HG03139 (cell line): Measurements from ENCODE around the gene DNAH2.

Source experiments
- ATAC-seq: cut with Tn5 transposase; IDR thresholded peaks from one replicate; pipeline ENCODE4 v1.9.1; 2021; ENCODE audit not compliant: unreplicated experiment

DNAH2 gene

DNA sequence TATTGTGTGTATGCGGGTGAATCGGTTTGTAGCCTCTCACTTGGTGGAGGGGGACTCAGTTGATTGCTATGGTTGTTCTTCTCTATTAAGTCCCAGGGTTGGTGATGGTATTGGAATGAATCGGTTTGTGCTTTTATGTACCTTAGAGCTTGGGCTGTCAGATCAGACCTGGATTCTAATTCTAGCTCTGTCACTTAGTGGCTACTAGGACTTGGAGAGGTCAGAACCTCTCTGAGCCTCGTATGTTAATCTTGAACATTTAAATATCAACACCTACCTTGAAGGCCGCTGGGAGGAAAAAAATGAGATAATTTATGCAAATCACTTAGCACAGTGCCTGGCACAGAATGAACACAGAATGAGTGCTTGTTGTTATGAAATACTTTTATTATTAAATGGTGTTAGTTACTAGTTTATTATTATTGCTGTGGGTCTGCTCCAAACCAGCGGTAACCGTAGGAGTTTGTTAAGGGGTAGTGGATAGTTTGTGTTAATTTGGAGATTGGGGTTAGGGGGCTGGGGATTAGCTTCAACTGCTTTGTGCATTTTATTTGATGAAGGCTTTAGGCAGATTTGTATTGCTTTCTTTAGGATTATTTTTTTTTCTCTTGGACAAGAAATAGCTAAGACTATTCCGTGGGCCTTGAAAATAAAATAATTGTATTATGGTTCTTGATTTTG lies 120.0 kb downstream of the DNAH2 start:
- no peak for ATAC-seq

- no peak for ATAC-seq
These were observed 120.8 kb downstream of the DNAH2 start for GRCh38 chr17:7838090-7839075.

DNA sequence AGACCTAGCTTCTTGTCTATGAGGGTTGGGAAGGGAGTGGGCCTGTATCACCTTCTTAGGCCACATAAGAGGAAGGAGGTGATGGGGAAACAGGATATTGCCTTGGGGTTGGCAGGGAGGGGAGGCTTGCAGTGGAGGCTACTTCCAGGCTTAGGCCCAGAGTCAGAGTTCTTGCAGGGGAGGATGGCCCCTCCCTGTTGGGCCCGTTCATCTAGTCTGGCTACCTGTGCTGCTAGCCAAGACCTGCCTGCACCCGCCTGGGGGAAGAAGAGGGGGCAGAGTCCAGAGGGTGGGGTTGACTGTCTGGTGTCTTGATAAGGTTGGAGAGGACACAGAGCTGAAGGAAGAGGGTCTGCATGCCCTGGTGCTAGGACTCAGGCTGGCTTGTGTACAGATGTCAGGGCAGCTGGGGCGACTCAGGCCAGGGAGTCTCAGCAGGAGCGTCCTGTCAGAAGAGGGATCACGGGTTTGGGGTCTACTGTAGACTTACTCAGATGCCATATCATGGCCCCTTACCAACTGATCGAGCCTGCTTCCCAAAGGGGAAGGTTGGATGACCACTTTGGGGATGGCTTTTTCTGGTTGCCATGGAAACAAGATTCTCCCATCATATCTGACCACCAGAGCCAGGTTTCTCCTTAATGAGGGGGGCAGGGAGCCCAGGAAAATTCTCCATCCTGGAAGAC lies 121.8 kb downstream of the DNAH2 start:
- ATAC-seq: no peak

DNA sequence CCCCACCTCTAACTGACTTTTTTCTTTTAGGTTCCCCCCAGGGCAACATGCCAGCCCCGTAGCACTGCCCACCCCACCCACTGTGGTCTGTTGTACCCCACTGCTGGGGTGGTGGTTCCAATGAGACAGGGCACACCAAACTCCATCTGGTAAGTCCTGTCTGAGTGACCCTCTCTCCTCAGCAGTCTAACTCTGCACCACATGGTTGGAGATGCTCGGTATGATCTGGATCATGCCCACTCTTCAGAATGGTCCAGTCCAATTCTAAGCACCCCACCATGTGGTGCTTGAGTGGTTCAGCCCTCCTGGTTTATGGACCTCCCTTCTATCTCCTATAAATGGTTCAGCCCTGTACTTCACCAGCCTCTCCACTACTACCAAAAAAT lies 122.3 kb downstream of the DNAH2 start:
- no peak for ATAC-seq

DNA sequence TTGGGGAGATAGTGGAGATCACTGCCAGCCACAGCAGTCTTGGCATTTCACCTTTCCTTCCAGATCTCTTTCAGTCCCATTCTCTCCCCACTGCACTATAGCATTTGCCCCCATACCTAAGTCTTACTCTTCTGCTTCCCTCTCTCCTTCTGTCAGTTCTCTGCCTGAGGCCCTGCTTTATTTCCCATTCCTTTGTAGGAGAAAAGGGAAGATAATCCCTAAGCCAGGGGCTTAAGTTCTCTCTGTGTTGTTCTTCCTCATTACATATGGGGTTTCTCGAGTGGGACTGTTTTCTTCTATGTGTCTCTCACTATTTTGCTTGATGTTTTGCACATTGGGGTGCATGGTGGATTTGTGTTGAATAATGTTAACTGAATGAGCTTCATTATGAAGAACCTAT lies 122.9 kb downstream of the DNAH2 start:
- ATAC-seq: no peak

GRCh38 chr17:7840875-7841274 lies 123.3 kb downstream of the DNAH2 start:
- ATAC-seq: no peak

GRCh38 chr17:7841396-7841914 lies 123.9 kb downstream of the DNAH2 start:
- ATAC-seq: no peak

DNA sequence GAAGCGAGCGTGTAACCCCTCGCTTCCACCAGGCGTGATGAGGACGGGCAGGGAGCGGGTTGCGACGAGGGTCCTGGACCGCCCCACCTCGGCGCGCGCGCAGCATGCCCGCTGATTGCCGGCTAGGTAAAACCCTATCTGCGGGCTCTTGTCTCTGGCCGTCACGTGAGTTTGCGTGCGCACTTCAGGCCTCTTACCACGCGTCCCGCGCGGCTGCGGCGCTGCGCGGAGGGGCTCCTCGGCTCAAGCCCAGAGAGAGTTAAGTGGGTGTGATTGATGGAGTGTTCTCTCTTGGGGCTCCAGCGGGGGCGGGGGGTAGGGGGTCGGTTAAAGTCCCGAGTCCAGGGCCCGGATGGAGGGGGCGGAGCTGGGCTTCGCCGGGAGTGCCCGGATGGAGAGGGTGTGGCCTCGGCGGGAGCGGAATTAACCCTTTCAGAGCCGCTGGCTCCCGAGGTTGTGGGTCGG lies 124.4 kb downstream of the DNAH2 start:
- ATAC-seq: no peak

GRCh38 chr17:7842380-7843256 lies 125.1 kb downstream of the DNAH2 start:
- ATAC-seq: no peak

DNA sequence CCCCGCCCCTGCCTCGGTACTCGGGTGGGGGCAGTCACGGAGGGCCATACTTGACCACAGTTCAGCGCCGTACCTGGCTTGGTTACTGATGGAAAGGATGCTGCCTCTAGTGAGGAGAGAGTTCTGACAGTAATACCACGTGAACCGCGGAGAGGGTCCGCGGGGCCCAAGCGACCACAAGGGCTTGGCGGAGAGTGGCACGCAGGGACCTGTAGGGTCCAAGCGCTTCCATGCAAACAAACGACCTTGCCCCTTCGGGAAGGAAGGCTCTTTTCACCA lies 125.7 kb downstream of the DNAH2 start:
- no peak for ATAC-seq

DNA sequence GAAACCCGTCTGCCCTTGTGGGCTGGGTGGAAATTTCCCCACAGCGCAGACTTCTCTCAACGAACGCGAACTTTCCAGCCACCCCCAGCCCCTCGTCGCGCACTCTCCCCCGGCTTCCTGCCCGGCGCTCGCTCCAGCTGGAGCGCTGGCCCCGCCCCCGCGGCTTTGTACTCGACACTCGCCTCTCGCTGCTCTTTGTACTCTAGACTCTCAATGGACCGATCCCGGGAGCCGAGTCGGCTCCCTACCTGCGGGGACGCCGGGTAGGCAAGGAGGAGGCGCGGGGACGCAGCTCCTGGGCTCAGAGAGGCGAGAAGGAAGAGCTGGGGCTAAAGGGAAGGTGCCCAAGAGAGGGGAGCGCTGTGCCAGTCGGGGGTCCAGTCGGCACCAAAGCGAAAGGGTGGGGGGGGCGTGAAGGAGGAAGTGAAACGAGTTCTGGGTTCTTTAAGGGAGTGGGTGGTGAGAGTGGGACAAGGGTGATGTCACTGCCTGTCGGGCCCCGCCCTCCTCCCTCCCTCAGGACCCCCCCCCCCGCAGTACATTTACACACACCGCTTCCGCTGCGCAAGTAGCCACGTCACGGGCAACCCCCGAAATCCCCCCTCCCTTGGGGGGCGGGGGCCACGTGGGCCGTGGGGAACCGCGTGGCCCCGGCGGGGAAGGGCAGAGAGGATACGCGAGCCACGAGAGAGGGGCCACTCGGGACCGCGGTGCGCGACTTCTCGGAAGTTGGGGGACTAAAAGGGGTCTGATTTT lies 126.2 kb downstream of the DNAH2 start:
- no peak for ATAC-seq

GRCh38 chr17:7844292-7845154 lies 127.0 kb downstream of the DNAH2 start:
- ATAC-seq: peak; percentile 36

DNA sequence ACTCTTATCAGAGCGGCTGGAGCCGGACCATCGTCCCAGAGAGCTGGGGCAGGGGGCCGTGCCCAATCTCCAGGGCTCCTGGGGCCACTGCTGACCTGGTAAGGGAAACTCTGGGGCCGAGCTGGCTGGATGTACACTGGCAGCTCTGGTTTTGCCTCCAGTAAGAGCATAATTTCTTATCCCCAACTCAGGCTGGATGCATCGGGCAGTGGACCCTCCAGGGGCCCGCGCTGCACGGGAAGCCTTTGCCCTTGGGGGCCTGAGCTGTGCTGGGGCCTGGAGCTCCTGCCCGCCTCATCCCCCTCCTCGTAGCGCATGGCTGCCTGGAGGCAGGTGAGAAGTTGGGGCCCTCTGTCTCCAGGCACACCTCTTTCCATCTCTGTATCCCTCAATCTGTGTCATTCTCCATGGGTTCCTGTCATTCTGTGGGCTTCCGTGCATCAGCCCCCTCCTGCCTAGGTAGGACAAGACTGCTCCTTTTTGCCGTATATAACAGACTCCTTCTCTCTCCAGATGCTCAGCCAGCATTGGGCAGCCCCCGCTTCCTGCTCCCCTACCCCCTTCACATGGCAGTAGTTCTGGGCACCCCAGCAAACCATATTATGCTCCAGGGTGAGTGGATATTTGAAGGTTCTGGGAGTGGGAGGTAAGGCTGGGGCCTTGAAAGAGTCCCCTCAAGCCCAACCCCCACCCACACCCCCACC lies 128.0 kb downstream of the DNAH2 start:
- no peak for ATAC-seq

- no peak for ATAC-seq
These were observed 128.7 kb downstream of the DNAH2 start for GRCh38 chr17:7846063-7846735.

DNA sequence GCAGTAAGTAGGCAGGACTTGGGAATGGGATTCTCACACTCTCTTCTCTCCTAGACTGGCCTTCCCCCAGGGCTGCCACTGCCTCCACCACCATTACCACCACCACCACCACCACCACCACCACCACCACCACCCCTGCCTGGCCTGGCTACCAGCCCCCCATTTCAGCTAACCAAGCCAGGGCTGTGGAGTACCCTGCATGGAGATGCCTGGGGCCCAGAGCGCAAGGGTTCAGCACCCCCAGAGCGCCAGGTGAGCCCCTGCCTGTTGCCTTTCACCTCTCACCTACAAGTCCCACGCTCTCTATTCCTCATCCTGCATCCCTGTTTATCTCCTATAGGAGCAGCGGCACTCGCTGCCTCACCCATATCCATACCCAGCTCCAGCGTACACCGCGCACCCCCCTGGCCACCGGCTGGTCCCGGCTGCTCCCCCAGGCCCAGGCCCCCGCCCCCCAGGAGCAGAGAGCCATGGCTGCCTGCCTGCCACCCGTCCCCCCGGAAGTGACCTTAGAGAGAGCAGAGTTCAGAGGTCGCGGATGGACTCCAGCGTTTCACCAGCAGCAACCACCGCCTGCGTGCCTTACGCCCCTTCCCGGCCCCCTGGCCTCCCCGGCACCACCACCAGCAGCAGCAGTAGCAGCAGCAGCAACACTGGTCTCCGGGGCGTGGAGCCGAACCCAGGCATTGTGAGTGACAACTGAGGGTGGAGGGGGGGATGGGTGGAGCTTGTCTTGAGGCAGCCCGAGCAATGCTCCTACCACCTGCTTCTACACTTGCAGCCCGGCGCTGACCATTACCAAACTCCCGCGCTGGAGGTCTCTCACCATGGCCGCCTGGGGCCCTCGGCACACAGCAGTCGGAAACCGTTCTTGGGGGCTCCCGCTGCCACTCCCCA lies 129.5 kb downstream of the DNAH2 start:
- ATAC-seq: no peak

- ATAC-seq: no peak
These were observed 130.6 kb downstream of the DNAH2 start for GRCh38 chr17:7848131-7848579.

- no peak for ATAC-seq
These were observed 131.2 kb downstream of the DNAH2 start for GRCh38 chr17:7848739-7849129.
